Activated CD8-positive, alpha-beta T cell treated with anti-CD3 and anti-CD28 coated beads for 36 hours (primary cell): ENCODE data around the gene PIK3R6. TPM values are rescaled to one million over a fixed set of nuclear protein-coding genes. Genes with fewer than 3 reads are reported as not detected.

Experiments used
- ATAC-seq: fragments of 200-7000 bp; cut with Tn5 transposase; one replicate; pipeline ENCODE4 v1.10.0; 2021; ENCODE audit warnings: mild to moderate bottlenecking, moderate library complexity
- CTCF ChIA-PET: fragments of 350-600 bp; sonication (Branson Sonifier 250); formaldehyde crosslinking; loops from one replicate; lab custom pipeline; 2021; ENCODE audit warnings: antibody characterized with exemption; lab: Charles Lee
- POLR2A ChIA-PET: fragments of 350-600 bp; sonication (Branson Sonifier 250); formaldehyde crosslinking; loops from one replicate; lab custom pipeline; 2021; ENCODE audit warnings: antibody characterized with exemption; lab: Charles Lee
- DNase-seq: peaks from one replicate; pipeline ENCODE4 v3.0.0-alpha.2; 2020
- H3K27ac Mint-ChIP-seq: one replicate; pipeline ENCODE4 v1.8.0; 2021; ENCODE audit warnings: mild to moderate bottlenecking, mixed read lengths
- H3K27me3 Mint-ChIP-seq: one replicate; pipeline ENCODE4 v1.8.0; 2021; ENCODE audit warnings: mixed read lengths
- H3K36me3 Mint-ChIP-seq: one replicate; pipeline ENCODE4 v1.8.0; 2021; ENCODE audit warnings: low read depth, mixed read lengths
- H3K4me1 Mint-ChIP-seq: one replicate; pipeline ENCODE4 v1.8.0; 2021; ENCODE audit warnings: low read depth, mixed read lengths
- H3K4me3 Mint-ChIP-seq: one replicate; pipeline ENCODE4 v1.8.0; 2021; ENCODE audit warnings: mild to moderate bottlenecking, moderate library complexity, mixed read lengths
- H3K9me3 Mint-ChIP-seq: one replicate; pipeline ENCODE4 v1.8.0; 2021; ENCODE audit warnings: mixed read lengths
- CTCF ChIP-seq: fragments of 200-600 bp; IDR thresholded peaks from one replicate; pipeline ENCODE4 v1.8.0; 2022; ENCODE audit warnings: antibody characterized with exemption, mild to moderate bottlenecking
- intact Hi-C: fragments of 100-400 bp; cut with micrococcal nuclease; formaldehyde crosslinking; loops from one replicate; pipeline ENCODE4 v1.10.0; 2022
- total RNA-seq, 2 experiments: library from RNA; stranded (reverse); gene quantifications; one replicate each; pipeline ENCODE4 v1.2.3, GENCODE V29; 2021

PIK3R6 gene
- total RNA-seq, 2 experiments from 2014 or later: 3.8 to 3.9 TPM

- intact Hi-C loops: no loop called here
- Mint-ChIP-seq H3K4me3 (no peak overlapping the region), H3K9me3 (no peaks in the 10 kb centered on the region), H3K27me3 (no peaks in the 10 kb centered on the region), H3K27ac (no peak overlapping the region), H3K4me1 (peaks cover 27% of the 10 kb centered on the region), H3K36me3 (no peaks in the 10 kb centered on the region)
- ChIA-PET CTCF (interaction anchor here (1.2 kb wide), 1 partner anchor 87 kb away, joined by 3 read pairs; no protein-coding TSS in a partner anchor), POLR2A (interaction anchor here (0.7 to 1.3 kb wide), 3 partner anchors 9 to 137 kb away, joined by 4 to 5 read pairs (median 5); no protein-coding TSS in a partner anchor)
- no peak for TF ChIP-seq CTCF
- no peak for DNase-seq
- no peak for ATAC-seq
Measured at GRCh38 chr17:8869114-8869815, 1.8 kb upstream of the PIK3R6 start.

DNA sequence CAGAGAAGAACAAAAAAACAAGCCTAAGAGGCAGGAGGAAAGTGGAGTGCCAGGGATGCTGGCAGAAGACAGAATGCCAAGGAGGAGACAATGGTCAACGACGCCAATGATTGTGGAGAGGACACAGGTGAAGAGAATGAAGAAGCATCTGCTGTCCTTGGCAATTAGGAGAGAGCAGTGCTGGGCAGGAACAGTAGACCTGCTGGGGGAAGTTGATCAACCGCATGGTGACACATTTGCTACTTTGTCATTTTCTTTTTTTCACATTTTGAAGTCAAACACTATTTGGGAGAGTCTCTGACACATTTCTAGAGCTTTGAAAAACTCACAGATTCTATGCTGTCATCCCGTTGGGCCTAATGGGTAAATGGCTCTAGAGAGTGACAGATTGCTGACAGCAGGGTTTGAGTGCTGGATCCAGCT lies 1.1 kb upstream of the PIK3R6 start:
- Mint-ChIP-seq H3K9me3 (no peaks in the 10 kb centered on the region), H3K4me3 (no peak overlapping the region), H3K36me3 (no peaks in the 10 kb centered on the region), H3K4me1 (peaks cover 27% of the 10 kb centered on the region), H3K27ac (peak overlapping the region; percentile 11), H3K27me3 (no peaks in the 10 kb centered on the region)
- POLR2A ChIA-PET: interaction anchor here (0.7 to 1.3 kb wide), 3 partner anchors 10 to 136 kb away, joined by 4 to 5 read pairs (median 5); no protein-coding TSS in a partner anchor
- no peak for TF ChIP-seq CTCF
- peak; percentile 32 for DNase-seq
- CTCF ChIA-PET: interaction anchor here (1.2 to 1.9 kb wide), 2 partner anchors 86 to 130 kb away, joined by 3 to 10 read pairs; no protein-coding TSS in a partner anchor
- intact Hi-C loops: no loop called here
- peak; percentile 84 for ATAC-seq

DNA sequence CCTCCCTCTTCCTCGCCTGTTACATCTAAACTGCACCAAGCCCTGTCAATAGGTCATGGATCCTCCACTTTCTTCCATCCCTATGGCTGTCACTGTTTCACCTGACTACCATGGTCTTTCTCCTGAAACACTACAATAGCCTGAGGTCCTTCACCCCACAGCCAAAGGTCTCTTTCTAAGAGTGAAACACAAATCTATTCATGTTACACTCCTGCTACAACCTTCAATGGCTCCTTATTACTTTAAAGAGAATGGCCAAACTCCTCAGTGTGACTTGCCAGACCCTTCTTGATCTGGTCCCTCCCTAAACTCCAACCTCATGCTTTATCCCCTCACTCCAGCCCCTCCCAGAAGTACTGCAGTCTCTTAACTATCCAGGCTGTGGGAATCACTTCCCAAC lies 618 bp upstream of the PIK3R6 start:
- TF ChIP-seq CTCF: no peak
- Mint-ChIP-seq H3K4me3 (peak overlapping the region; percentile 74), H3K27me3 (no peaks in the 10 kb centered on the region), H3K36me3 (no peaks in the 10 kb centered on the region), H3K27ac (peak overlapping the region; percentile 19), H3K4me1 (peaks cover 27% of the 10 kb centered on the region), H3K9me3 (no peaks in the 10 kb centered on the region)
- ATAC-seq: no peak
- ChIA-PET POLR2A (interaction anchor here (1.3 to 1.4 kb wide), 3 partner anchors 10 to 78 kb away, joined by 4 to 5 read pairs (median 4); no protein-coding TSS in a partner anchor), CTCF (interaction anchor here (1.2 to 1.9 kb wide), 3 partner anchors 27 to 130 kb away, joined by 3 to 10 read pairs (median 4); no protein-coding TSS in a partner anchor)
- intact Hi-C loops: no loop called here
- no peak for DNase-seq

DNA sequence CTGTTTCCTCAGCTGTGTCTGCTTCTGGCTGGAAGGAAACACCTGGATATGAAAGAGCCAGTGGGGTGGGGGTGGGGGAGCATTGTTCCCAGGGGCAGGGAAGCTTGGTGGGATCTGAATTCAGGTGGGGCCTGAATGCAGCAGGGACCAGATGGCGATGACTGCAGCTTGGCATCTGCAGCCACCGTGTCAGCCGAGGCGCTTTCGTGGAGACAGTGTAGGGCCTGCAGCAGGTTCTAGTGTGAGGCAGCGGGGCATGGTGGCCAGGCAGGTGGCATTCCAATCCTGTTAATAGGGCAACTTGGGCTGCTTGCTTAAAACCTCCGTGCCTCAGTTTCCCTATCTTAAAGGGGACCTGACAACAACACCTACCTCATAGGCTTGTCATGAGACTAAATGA lies 1.7 kb downstream of the PIK3R6 start:
- POLR2A ChIA-PET: no interaction called here
- DNase-seq (no peak), ATAC-seq (no peak)
- no peak for TF ChIP-seq CTCF
- CTCF ChIA-PET: interaction anchor here (0.9 kb wide), 1 partner anchor 14 kb away, joined by 3 read pairs; no protein-coding TSS in a partner anchor
- H3K9me3 Mint-ChIP-seq: no peaks in the 10 kb centered on the region
- peaks cover 40% of the 10 kb centered on the region for H3K4me1 Mint-ChIP-seq
- no peak overlapping the region for H3K27ac Mint-ChIP-seq
- intact Hi-C loops: no loop called here
- no peak overlapping the region for H3K4me3 Mint-ChIP-seq
- H3K36me3 Mint-ChIP-seq: no peaks in the 10 kb centered on the region
- H3K27me3 Mint-ChIP-seq: no peaks in the 10 kb centered on the region

DNA sequence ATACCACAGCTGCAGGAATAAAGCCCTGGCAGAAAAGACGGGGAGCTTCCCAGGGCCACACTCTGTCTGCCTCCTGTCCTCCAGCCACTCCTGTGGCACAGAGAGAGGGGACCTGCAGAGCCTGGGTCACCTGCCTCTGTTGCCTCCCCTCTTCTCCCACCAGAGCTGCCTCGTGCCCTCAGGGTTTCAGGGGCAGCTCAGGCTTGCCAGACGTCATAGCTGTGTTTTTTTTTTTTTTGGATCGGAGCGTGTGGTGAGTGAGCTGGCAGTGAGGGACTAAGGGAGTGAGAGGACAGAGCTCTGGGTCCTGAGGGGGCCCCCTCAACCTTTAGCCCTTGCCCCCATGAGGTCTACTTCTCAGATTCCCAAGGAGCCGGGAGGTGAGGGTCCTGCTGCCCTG lies 2.1 kb downstream of the PIK3R6 start:
- ATAC-seq (no peak), DNase-seq (no peak)
- ChIA-PET POLR2A (no interaction called here), CTCF (interaction anchor here (0.9 kb wide), 1 partner anchor 14 kb away, joined by 3 read pairs; no protein-coding TSS in a partner anchor)
- H3K9me3 Mint-ChIP-seq: no peaks in the 10 kb centered on the region
- intact Hi-C loops: no loop called here
- no peak overlapping the region for H3K4me3 Mint-ChIP-seq
- H3K27ac Mint-ChIP-seq: no peak overlapping the region
- H3K36me3 Mint-ChIP-seq: no peaks in the 10 kb centered on the region
- no peaks in the 10 kb centered on the region for H3K27me3 Mint-ChIP-seq
- no peak for TF ChIP-seq CTCF
- H3K4me1 Mint-ChIP-seq: peaks cover 40% of the 10 kb centered on the region
